Measurements from ENCODE around the gene RELB. TPM values are rescaled to one million over a fixed set of nuclear protein-coding genes. Genes with fewer than 3 reads are reported as not detected.
A peak's percentile ranks its signal among the peaks of the same experiment; 100 is the strongest.

Gene RELB
- total and polyA plus RNA-seq, 9 donors, result 3.0 to 23.2 (median 10.1) TPM

DNA sequence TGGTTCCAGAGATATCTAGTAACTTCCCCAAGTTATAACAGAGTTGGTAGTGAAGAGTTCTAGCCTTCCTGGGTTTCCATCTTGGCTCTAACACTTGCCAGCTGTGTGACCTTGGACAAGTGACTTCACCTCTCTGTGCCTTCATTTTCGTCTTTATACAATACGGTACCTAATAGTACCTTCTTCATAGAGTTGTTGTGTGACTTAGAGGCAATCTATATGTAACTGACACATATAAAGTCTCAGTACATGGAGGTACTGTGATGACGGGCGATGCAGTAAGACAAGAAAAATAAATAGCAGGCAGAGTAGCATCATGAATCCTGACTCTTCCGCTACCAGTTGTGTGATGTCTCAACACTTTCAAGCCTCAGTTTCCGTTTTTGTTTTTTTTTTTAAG is 29.6 kb downstream of the RELB start:
- no peaks in the 10 kb centered on the region for H3K36me3 ChIP-seq
- no peak overlapping the region for H3K4me3 ChIP-seq
- no peaks in the 10 kb centered on the region for H3K4me1 ChIP-seq (ENCODE audit: insufficient read depth)
- no peaks in the 10 kb centered on the region for H3K27me3 ChIP-seq
- WGBS, 3 donors, result 95 to 97% (median 95%) methylated on average over 6 of the region's 6 CpGs
- no peak overlapping the region for H3K27ac ChIP-seq
- DNase-seq, result no peak
- intact Hi-C loops (cut with DNase I), result no loop called here
- H3K9me3 ChIP-seq, result no peaks in the 10 kb centered on the region
- TF ChIP-seq, protein P1, sequence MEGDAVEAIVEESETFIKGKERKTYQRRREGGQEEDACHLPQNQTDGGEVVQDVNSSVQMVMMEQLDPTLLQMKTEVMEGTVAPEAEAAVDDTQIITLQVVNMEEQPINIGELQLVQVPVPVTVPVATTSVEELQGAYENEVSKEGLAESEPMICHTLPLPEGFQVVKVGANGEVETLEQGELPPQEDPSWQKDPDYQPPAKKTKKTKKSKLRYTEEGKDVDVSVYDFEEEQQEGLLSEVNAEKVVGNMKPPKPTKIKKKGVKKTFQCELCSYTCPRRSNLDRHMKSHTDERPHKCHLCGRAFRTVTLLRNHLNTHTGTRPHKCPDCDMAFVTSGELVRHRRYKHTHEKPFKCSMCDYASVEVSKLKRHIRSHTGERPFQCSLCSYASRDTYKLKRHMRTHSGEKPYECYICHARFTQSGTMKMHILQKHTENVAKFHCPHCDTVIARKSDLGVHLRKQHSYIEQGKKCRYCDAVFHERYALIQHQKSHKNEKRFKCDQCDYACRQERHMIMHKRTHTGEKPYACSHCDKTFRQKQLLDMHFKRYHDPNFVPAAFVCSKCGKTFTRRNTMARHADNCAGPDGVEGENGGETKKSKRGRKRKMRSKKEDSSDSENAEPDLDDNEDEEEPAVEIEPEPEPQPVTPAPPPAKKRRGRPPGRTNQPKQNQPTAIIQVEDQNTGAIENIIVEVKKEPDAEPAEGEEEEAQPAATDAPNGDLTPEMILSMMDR (IDR thresholded peaks at IDR 0.05), result no peak
- TF ChIP-seq POLR2A (IDR thresholded peaks at IDR 0.05) (no peak), EP300 (IDR thresholded peaks at IDR 0.05) (no peak)

DNA sequence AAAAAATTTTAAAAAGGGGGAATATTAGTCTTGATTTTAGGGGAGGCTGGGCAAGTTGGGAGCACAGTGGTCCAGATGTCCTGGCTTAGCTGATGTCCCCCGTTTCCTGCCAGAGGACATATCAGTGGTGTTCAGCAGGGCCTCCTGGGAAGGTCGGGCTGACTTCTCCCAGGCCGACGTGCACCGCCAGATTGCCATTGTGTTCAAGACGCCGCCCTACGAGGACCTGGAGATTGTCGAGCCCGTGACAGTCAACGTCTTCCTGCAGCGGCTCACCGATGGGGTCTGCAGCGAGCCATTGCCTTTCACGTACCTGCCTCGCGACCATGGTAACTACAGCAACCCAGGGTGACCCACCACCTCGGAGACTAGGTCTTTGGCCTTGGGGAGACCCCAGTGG is 31.2 kb downstream of the RELB start:
- TF ChIP-seq POLR2A (IDR thresholded peaks at IDR 0.05) (no peak), EP300 (IDR thresholded peaks at IDR 0.05) (no peak)
- TF ChIP-seq, protein P1 (IDR thresholded peaks at IDR 0.05), result no peak
- Histone ChIP-seq H3K27me3 (no peaks in the 10 kb centered on the region), H3K4me3 (no peak overlapping the region), H3K36me3 (no peaks in the 10 kb centered on the region), H3K4me1 (ENCODE audit: insufficient read depth) (no peaks in the 10 kb centered on the region), H3K27ac (no peak overlapping the region), H3K9me3 (no peaks in the 10 kb centered on the region)
- DNase-seq, result no peak
- intact Hi-C loops (cut with DNase I), result no loop called here
- WGBS, 3 donors, result 75 to 86% (median 75%) methylated on average over 18 of the region's 18 CpGs

DNA sequence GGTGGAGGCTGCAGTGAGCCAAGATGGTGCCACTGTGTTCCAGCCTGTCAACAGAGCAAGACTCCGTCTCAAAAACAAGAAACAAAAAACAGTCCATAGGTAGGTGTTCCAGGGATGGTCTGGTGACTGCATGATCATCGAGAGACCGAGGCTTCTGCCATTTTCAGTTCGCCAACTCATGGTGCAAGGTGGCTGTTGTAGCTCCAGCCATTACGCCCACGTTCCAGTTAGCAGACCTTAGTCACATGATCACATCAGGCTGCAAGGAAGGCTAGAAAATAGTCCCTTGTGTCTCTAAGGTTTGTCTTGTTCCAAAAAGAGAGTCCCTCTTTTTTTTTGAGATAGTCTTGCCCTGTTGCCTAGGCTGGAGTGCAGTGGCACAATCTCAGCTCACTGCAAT is 34.5 kb downstream of the RELB start:
- no peaks in the 10 kb centered on the region for H3K36me3 ChIP-seq
- no peak overlapping the region for H3K27ac ChIP-seq
- H3K4me3 ChIP-seq, result no peak overlapping the region
- intact Hi-C loops (cut with DNase I), result no loop called here
- no peak for DNase-seq
- TF ChIP-seq POLR2A (IDR thresholded peaks at IDR 0.05) (no peak), EP300 (IDR thresholded peaks at IDR 0.05) (no peak)
- TF ChIP-seq, protein P1 (IDR thresholded peaks at IDR 0.05), result no peak
- H3K4me1 ChIP-seq (ENCODE audit: insufficient read depth), result peaks cover 6% of the 10 kb centered on the region
- WGBS, 3 donors, result 95 to 98% (median 97%) methylated on average over 6 of the region's 6 CpGs
- no peaks in the 10 kb centered on the region for H3K9me3 ChIP-seq
- no peaks in the 10 kb centered on the region for H3K27me3 ChIP-seq

DNA sequence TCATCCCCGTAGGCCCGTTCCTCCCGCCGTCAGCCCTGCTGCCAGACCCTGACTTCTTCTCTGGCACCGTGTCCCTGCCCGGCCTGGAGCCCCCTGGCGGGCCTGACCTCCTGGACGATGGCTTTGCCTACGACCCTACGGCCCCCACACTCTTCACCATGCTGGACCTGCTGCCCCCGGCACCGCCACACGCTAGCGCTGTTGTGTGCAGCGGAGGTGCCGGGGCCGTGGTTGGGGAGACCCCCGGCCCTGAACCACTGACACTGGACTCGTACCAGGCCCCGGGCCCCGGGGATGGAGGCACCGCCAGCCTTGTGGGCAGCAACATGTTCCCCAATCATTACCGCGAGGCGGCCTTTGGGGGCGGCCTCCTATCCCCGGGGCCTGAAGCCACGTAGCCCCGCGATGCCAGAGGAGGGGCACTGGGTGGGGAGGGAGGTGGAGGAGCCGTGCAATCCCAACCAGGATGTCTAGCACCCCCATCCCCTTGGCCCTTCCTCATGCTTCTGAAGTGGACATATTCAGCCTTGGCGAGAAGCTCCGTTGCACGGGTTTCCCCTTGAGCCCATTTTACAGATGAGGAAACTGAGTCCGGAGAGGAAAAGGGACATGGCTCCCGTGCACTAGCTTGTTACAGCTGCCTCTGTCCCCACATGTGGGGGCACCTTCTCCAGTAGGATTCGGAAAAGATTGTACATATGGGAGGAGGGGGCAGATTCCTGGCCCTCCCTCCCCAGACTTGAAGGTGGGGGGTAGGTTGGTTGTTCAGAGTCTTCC is 36.3 kb downstream of the RELB start:
- no peaks in the 10 kb centered on the region for H3K9me3 ChIP-seq
- peak in 4 of 5 donors; percentile 24 to 49 (median 46) for DNase-seq
- H3K27ac ChIP-seq, result no peak overlapping the region
- TF ChIP-seq, protein P1 (IDR thresholded peaks at IDR 0.05), result no peak
- TF ChIP-seq POLR2A (IDR thresholded peaks at IDR 0.05), result no peak
- TF ChIP-seq EP300 (IDR thresholded peaks at IDR 0.05), result no peak
- intact Hi-C loops (cut with DNase I), result no loop called here
- no peak overlapping the region for H3K4me3 ChIP-seq
- H3K4me1 ChIP-seq (ENCODE audit: insufficient read depth), result peaks cover 6% of the 10 kb centered on the region
- no peaks in the 10 kb centered on the region for H3K27me3 ChIP-seq
- no peaks in the 10 kb centered on the region for H3K36me3 ChIP-seq
- WGBS, 3 donors, result 85 to 88% (median 86%) methylated on average over 33 to 37 of the region's 37 CpGs
